GM21737 (cell line): ENCODE results near the gene PRKCA.
"Not testable (repeated sequence)": the region's sequence is repeated elsewhere in the genome, so short reads cannot be mapped to it uniquely, and the experiment has no call there.

ENCODE experiments used
- ATAC-seq: cut with Tn5 transposase; IDR thresholded peaks from one replicate; pipeline ENCODE4 v1.9.1; 2021; ENCODE audit warnings: mild to moderate bottlenecking, moderate library complexity; ENCODE audit not compliant: unreplicated experiment

Gene PRKCA

GRCh38 chr17:66476014-66476413 lies 173.6 kb downstream of the PRKCA start:
- ATAC-seq, result no peak

- no peak for ATAC-seq
These were observed 175.3 kb downstream of the PRKCA start for GRCh38 chr17:66477615-66478283.

- ATAC-seq, result not testable (repeated sequence)
These were observed 176.9 kb downstream of the PRKCA start for GRCh38 chr17:66479230-66479889.

- ATAC-seq, result no peak
These were observed 177.8 kb downstream of the PRKCA start for GRCh38 chr17:66480243-66480642.

- ATAC-seq, result no peak
These were observed 178.4 kb downstream of the PRKCA start for GRCh38 chr17:66480802-66481201.

GRCh38 chr17:66481271-66481670 lies 178.9 kb downstream of the PRKCA start:
- ATAC-seq, result no peak

- no peak for ATAC-seq
These were observed 181.5 kb downstream of the PRKCA start for GRCh38 chr17:66483906-66484305.

GRCh38 chr17:66485309-66485947 lies 183.0 kb downstream of the PRKCA start:
- no peak for ATAC-seq

GRCh38 chr17:66487121-66487520 lies 184.7 kb downstream of the PRKCA start:
- no peak for ATAC-seq

- ATAC-seq, result no peak
These were observed 185.6 kb downstream of the PRKCA start for GRCh38 chr17:66487981-66488468.

- ATAC-seq, result no peak
These were observed 186.5 kb downstream of the PRKCA start for GRCh38 chr17:66488864-66489263.

- ATAC-seq, result not testable (repeated sequence)
These were observed 187.2 kb downstream of the PRKCA start for GRCh38 chr17:66489576-66489975.

GRCh38 chr17:66491213-66491612 lies 188.8 kb downstream of the PRKCA start:
- no peak for ATAC-seq

- no peak for ATAC-seq
These were observed 189.3 kb downstream of the PRKCA start for GRCh38 chr17:66491665-66492064.

- no peak for ATAC-seq
These were observed 189.7 kb downstream of the PRKCA start for GRCh38 chr17:66492080-66492479.

GRCh38 chr17:66492561-66493005 lies 190.2 kb downstream of the PRKCA start:
- ATAC-seq, result no peak

- no peak for ATAC-seq
These were observed 191.0 kb downstream of the PRKCA start for GRCh38 chr17:66493283-66494019.

- ATAC-seq, result no peak
These were observed 191.8 kb downstream of the PRKCA start for GRCh38 chr17:66494023-66494803.

GRCh38 chr17:66495035-66495434 lies 192.6 kb downstream of the PRKCA start:
- ATAC-seq, result no peak

- ATAC-seq, result no peak
These were observed 193.9 kb downstream of the PRKCA start for GRCh38 chr17:66496306-66496705.
